WTC11 (cell line): ENCODE measurements around the gene SYS1. TPM values are rescaled to one million over a fixed set of nuclear protein-coding genes. Genes with fewer than 3 reads are reported as not detected.

Experiments used
- ATAC-seq: fragments of 200-7000 bp; cut with Tn5 transposase; 2 replicates; pipeline ENCODE4 v1.10.0; 2021; ENCODE audit warnings: mild to moderate bottlenecking, moderate library complexity
- CTCF ChIA-PET: fragments of 300-600 bp; sonication (Branson Sonifier 250); formaldehyde crosslinking; loops from one replicate; lab custom pipeline; 2021; ENCODE audit warnings: antibody characterized with exemption; lab: Charles Lee
- POLR2A ChIA-PET: fragments of 350-600 bp; sonication (Branson Sonifier 250); formaldehyde crosslinking; loops from one replicate; lab custom pipeline; 2021; ENCODE audit warnings: antibody characterized with exemption; lab: Charles Lee
- DNase-seq: peaks from one replicate; pipeline ENCODE4 v3.0.0; 2021; ENCODE audit warnings: low spot score
- H3K27ac Mint-ChIP-seq: 2 replicates; pipeline ENCODE4 v1.8.0; 2021; ENCODE audit warnings: mixed read lengths
- H3K27me3 Mint-ChIP-seq: 2 replicates; pipeline ENCODE4 v1.8.0; 2021; ENCODE audit warnings: low read depth, mild to moderate bottlenecking, moderate library complexity, mixed read lengths
- H3K36me3 Mint-ChIP-seq: 2 replicates; pipeline ENCODE4 v1.8.0; 2021; ENCODE audit warnings: mixed read lengths
- H3K4me1 Mint-ChIP-seq: 2 replicates; pipeline ENCODE4 v1.8.0; 2022; ENCODE audit warnings: mixed read lengths
- H3K4me3 Mint-ChIP-seq: 2 replicates; pipeline ENCODE4 v1.8.0; 2021; ENCODE audit warnings: mild to moderate bottlenecking, moderate library complexity, mixed read lengths
- H3K9me3 Mint-ChIP-seq: 2 replicates; pipeline ENCODE4 v1.8.0; 2021; ENCODE audit warnings: mixed read lengths
- ELF4 ChIP-seq: sonication (generic); formaldehyde crosslinking; IDR thresholded peaks from 2 replicates; pipeline ENCODE4 v1.8.1; 2022; ENCODE audit warnings: low read depth, mild to moderate bottlenecking, moderate library complexity, missing genetic modification reagents
- EMX1 ChIP-seq: fragments of 250-450 bp; sonication (Bioruptor Pico); IDR thresholded peaks from 2 replicates; pipeline ENCODE4 v1.8.0; 2021; ENCODE audit warnings: mild to moderate bottlenecking
- FOXP1 ChIP-seq: sonication (generic); formaldehyde crosslinking; IDR thresholded peaks from 2 replicates; pipeline ENCODE4 v1.8.0; 2022; ENCODE audit warnings: missing genetic modification reagents, mild to moderate bottlenecking, moderate library complexity, borderline replicate concordance
- GABPB1 ChIP-seq: sonication (generic); formaldehyde crosslinking; IDR thresholded peaks from 2 replicates; pipeline ENCODE4 v1.8.1; 2023; ENCODE audit warnings: mild to moderate bottlenecking, missing genetic modification reagents
- GTF2I ChIP-seq: fragments of 250-450 bp; sonication (Bioruptor Pico); conservative IDR thresholded peaks from 2 replicates; pipeline ENCODE4 v1.4.0; 2021; ENCODE audit warnings: mild to moderate bottlenecking
- NFATC4 ChIP-seq: fragments of 250-450 bp; sonication (Bioruptor Pico); IDR thresholded peaks from 2 replicates; pipeline ENCODE4 v1.9.0; 2021; ENCODE audit warnings: mild to moderate bottlenecking
- NR2C2 ChIP-seq: sonication (generic); formaldehyde crosslinking; IDR thresholded peaks from 2 replicates; pipeline ENCODE4 v1.8.0; 2022; ENCODE audit warnings: mild to moderate bottlenecking, missing genetic modification reagents
- NR3C1 ChIP-seq: sonication (generic); formaldehyde crosslinking; conservative IDR thresholded peaks from 2 replicates; pipeline ENCODE4 v1.8.1; 2023; ENCODE audit warnings: low read depth, mild to moderate bottlenecking, missing genetic modification reagents
- OVOL2 ChIP-seq: fragments of 250-450 bp; sonication (Bioruptor Pico); IDR thresholded peaks from 2 replicates; pipeline ENCODE4 v1.9.0; 2021; ENCODE audit warnings: mild to moderate bottlenecking, borderline replicate concordance
- PRRX2 ChIP-seq: fragments of 250-450 bp; sonication (Bioruptor Pico); IDR thresholded peaks from 2 replicates; pipeline ENCODE4 v1.8.0; 2021; ENCODE audit warnings: mild to moderate bottlenecking
- TP53 ChIP-seq: sonication (generic); formaldehyde crosslinking; IDR thresholded peaks from 2 replicates; pipeline ENCODE4 v1.8.1; 2023; ENCODE audit warnings: mild to moderate bottlenecking, missing genetic modification reagents
- ZNF263 ChIP-seq: sonication (generic); formaldehyde crosslinking; IDR thresholded peaks from 2 replicates; pipeline ENCODE4 v1.8.1; 2022; ENCODE audit warnings: low read depth, mild to moderate bottlenecking, moderate library complexity, missing genetic modification reagents
- total RNA-seq: library from RNA; stranded (reverse); gene quantifications from 3 replicates; pipeline ENCODE4 v1.2.3, GENCODE V29; 2021
- TF ChIP-seq, protein P1 (sequence below): sonication (generic); formaldehyde crosslinking; IDR thresholded peaks from 2 replicates; pipeline ENCODE4 v1.8.1; 2022; ENCODE audit warnings: mild to moderate bottlenecking, moderate library complexity, missing genetic modification reagents
- TF ChIP-seq, protein P2 (sequence below): sonication (generic); formaldehyde crosslinking; IDR thresholded peaks from 2 replicates; pipeline ENCODE4 v1.8.0; 2023; ENCODE audit warnings: missing genetic modification reagents, mild to moderate bottlenecking, borderline replicate concordance
- TF ChIP-seq, protein P3 (sequence below): sonication (generic); formaldehyde crosslinking; IDR thresholded peaks from 2 replicates; pipeline ENCODE4 v1.8.0; 2022; ENCODE audit warnings: mild to moderate bottlenecking, missing genetic modification reagents
- TF ChIP-seq, protein P4 (sequence below): sonication (generic); formaldehyde crosslinking; IDR thresholded peaks from 2 replicates; pipeline ENCODE4 v1.8.0; 2022; ENCODE audit warnings: mild to moderate bottlenecking, missing genetic modification reagents
- TF ChIP-seq, protein P5 (sequence below): sonication (generic); formaldehyde crosslinking; IDR thresholded peaks from 2 replicates; pipeline ENCODE4 v1.8.0; 2022; ENCODE audit warnings: mild to moderate bottlenecking, missing genetic modification reagents
- TF ChIP-seq, protein P6 (sequence below): sonication (generic); formaldehyde crosslinking; IDR thresholded peaks from 2 replicates; pipeline ENCODE4 v1.8.1; 2023; ENCODE audit warnings: mild to moderate bottlenecking, moderate library complexity, missing genetic modification reagents

Gene SYS1
- total RNA-seq, 1 experiment from 2014 or later = 16.4 TPM

DNA sequence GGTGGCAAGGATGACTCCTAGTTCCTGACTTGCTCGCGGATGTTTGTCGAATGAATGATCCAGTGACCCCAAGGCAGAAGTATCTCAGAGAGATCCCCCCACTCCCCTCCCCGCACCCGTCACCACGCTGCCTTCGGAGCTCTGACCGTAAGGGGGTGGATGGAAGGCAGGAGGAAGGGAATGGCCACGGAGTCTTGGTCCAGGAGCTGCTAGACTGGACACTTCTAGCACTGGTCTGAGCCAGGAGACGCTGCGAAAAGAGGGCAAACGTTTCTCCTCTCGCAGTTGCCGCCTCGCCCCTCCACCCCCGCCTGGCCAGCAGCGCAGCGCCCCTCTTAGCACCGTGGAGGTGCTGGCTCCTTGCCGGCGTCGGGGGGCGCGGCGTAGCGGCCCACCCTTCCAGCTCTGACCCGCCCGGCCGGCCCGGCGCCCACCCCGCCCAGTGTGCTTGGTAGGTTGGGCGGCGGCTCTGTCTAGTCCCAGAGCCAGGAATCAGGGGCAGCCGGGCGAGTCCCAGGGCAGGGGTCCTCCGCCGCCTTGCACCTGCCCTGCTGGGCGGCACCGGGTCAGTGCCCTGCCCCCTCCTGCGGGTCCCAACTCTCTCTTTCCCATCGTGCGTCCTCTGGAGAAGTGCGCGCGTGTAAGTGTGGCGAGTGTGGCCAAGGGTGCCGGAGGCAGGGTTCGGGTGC, 42.8 kb downstream of the SYS1 start:
- Mint-ChIP-seq H3K4me1 (peaks cover 12% of the 10 kb centered on the region), H3K9me3 (peaks cover 20% of the 10 kb centered on the region), H3K36me3 (peaks cover 24% of the 10 kb centered on the region), H3K4me3 (peak overlapping the region; percentile 78), H3K27me3 (peaks cover 29% of the 10 kb centered on the region), H3K27ac (no peak overlapping the region)
- ChIA-PET CTCF (interaction anchor here (1.2 to 3.5 kb wide), 8 partner anchors 10 to 112 kb away, joined by 4 to 56 read pairs (median 9); partner anchors contain the start of genes PIGT and SYS1), POLR2A (interaction anchor here (1.0 to 2.2 kb wide), 4 partner anchors 29 to 47 kb away, joined by 3 to 9 read pairs (median 4); partner anchors contain the start of gene SYS1)
- DNase-seq = peak; percentile 47
- peak; percentile 65 for ATAC-seq
- TF ChIP-seq, protein P1, sequence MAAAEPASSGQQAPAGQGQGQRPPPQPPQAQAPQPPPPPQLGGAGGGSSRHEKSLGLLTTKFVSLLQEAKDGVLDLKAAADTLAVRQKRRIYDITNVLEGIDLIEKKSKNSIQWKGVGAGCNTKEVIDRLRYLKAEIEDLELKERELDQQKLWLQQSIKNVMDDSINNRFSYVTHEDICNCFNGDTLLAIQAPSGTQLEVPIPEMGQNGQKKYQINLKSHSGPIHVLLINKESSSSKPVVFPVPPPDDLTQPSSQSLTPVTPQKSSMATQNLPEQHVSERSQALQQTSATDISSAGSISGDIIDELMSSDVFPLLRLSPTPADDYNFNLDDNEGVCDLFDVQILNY (CRISPR knock-in tag) = 0 out of 2 replicates have a peak, but pooled peaks have one; percentile 19
- TF ChIP-seq, protein P2, sequence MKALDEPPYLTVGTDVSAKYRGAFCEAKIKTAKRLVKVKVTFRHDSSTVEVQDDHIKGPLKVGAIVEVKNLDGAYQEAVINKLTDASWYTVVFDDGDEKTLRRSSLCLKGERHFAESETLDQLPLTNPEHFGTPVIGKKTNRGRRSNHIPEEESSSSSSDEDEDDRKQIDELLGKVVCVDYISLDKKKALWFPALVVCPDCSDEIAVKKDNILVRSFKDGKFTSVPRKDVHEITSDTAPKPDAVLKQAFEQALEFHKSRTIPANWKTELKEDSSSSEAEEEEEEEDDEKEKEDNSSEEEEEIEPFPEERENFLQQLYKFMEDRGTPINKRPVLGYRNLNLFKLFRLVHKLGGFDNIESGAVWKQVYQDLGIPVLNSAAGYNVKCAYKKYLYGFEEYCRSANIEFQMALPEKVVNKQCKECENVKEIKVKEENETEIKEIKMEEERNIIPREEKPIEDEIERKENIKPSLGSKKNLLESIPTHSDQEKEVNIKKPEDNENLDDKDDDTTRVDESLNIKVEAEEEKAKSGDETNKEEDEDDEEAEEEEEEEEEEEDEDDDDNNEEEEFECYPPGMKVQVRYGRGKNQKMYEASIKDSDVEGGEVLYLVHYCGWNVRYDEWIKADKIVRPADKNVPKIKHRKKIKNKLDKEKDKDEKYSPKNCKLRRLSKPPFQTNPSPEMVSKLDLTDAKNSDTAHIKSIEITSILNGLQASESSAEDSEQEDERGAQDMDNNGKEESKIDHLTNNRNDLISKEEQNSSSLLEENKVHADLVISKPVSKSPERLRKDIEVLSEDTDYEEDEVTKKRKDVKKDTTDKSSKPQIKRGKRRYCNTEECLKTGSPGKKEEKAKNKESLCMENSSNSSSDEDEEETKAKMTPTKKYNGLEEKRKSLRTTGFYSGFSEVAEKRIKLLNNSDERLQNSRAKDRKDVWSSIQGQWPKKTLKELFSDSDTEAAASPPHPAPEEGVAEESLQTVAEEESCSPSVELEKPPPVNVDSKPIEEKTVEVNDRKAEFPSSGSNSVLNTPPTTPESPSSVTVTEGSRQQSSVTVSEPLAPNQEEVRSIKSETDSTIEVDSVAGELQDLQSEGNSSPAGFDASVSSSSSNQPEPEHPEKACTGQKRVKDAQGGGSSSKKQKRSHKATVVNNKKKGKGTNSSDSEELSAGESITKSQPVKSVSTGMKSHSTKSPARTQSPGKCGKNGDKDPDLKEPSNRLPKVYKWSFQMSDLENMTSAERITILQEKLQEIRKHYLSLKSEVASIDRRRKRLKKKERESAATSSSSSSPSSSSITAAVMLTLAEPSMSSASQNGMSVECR (CRISPR knock-in tag) = 0 out of 2 replicates have a peak, but pooled peaks have one; percentile 45
- TF ChIP-seq, protein P3, sequence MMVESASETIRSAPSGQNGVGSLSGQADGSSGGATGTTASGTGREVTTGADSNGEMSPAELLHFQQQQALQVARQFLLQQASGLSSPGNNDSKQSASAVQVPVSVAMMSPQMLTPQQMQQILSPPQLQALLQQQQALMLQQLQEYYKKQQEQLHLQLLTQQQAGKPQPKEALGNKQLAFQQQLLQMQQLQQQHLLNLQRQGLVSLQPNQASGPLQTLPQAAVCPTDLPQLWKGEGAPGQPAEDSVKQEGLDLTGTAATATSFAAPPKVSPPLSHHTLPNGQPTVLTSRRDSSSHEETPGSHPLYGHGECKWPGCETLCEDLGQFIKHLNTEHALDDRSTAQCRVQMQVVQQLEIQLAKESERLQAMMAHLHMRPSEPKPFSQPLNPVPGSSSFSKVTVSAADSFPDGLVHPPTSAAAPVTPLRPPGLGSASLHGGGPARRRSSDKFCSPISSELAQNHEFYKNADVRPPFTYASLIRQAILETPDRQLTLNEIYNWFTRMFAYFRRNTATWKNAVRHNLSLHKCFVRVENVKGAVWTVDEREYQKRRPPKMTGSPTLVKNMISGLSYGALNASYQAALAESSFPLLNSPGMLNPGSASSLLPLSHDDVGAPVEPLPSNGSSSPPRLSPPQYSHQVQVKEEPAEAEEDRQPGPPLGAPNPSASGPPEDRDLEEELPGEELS (CRISPR knock-in tag) = 0 out of 2 replicates have a peak, but pooled peaks have one; percentile 37
- TF ChIP-seq, protein P4, sequence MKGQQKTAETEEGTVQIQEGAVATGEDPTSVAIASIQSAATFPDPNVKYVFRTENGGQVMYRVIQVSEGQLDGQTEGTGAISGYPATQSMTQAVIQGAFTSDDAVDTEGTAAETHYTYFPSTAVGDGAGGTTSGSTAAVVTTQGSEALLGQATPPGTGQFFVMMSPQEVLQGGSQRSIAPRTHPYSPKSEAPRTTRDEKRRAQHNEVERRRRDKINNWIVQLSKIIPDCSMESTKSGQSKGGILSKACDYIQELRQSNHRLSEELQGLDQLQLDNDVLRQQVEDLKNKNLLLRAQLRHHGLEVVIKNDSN (CRISPR knock-in tag) = peak; percentile 56; the same call in 1 of the 2 replicates
- TF ChIP-seq FOXP1 (CRISPR knock-in tag) (0 out of 2 replicates have a peak, but pooled peaks have one; percentile 15), NR3C1 (CRISPR knock-in tag) (no peak), OVOL2 (CRISPR knock-in tag) (no peak), ZNF263 (CRISPR knock-in tag) (no peak)

DNA sequence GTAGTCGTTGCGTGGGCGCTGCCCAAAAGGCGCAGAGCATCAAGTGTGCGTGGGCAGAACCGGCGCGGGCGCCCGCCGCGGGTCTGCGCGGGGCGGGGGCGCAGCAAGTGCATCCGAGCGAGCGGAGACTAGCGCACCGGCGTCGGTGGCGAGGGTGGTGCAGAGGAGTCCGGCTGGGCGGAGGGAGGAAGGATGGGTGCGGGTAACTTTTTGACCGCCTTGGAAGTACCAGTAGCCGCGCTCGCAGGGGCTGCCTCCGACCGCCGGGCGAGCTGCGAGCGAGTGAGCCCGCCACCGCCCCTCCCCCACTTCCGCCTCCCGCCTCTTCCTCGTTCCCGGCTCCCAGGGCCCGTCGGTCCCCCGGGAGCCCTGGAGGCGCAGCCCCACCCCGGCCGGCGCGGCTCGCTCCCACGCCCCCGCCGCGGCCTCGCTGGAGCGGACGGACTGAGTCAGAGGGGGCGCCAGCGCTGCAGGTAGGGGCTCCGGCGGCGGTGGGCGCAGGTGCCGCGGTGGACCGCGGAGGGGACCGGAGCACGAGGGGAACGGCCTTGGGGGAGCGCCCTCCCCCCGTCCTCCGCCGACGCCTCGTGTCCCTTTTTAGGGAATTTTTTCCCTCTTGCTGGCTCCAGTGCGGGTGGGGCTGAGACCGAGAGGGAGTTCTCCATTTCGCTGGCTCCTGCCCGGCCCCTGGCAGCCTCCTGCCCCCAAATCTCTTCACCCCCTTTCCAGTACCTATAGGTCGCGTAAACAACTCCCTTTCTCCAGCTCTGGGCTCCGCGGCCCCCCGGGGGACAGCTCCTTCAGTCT, 43.5 kb downstream of the SYS1 start:
- ATAC-seq = peak; percentile 50
- peaks cover 13% of the 10 kb centered on the region for H3K9me3 Mint-ChIP-seq
- peak; percentile 76 for DNase-seq
- peak overlapping the region; percentile 86; the same call in 1 of the 2 replicates for H3K27ac Mint-ChIP-seq
- peak overlapping the region; percentile 84 for H3K4me3 Mint-ChIP-seq
- CTCF ChIA-PET = interaction anchor here (0.9 to 3.5 kb wide), 16 partner anchors 9 to 113 kb away, joined by 4 to 56 read pairs (median 7); partner anchors contain the start of genes MATN4, PIGT and SYS1
- peaks cover 12% of the 10 kb centered on the region for H3K4me1 Mint-ChIP-seq
- POLR2A ChIA-PET = interaction anchor here (0.9 to 2.2 kb wide), 6 partner anchors 29 to 72 kb away, joined by 3 to 10 read pairs (median 6); partner anchors contain the start of gene SYS1
- H3K36me3 Mint-ChIP-seq = peaks cover 21% of the 10 kb centered on the region
- H3K27me3 Mint-ChIP-seq = peaks cover 29% of the 10 kb centered on the region
- TF ChIP-seq, protein P5, sequence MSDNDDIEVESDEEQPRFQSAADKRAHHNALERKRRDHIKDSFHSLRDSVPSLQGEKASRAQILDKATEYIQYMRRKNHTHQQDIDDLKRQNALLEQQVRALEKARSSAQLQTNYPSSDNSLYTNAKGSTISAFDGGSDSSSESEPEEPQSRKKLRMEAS (CRISPR knock-in tag) = 0 out of 2 replicates have a peak, but pooled peaks have one; percentile 1
- TF ChIP-seq TP53 (peak; percentile 59; the same call in 1 of the 2 replicates), GTF2I (CRISPR knock-in tag) (no peak), ELF4 (peak; percentile 71; the same call in 1 of the 2 replicates), GABPB1 (CRISPR knock-in tag) (peak; percentile 30; the same call in 1 of the 2 replicates), EMX1 (CRISPR knock-in tag) (no peak), ZNF263 (CRISPR knock-in tag) (0 out of 2 replicates have a peak, but pooled peaks have one; percentile 40), NR2C2 (no peak), PRRX2 (CRISPR knock-in tag) (no peak), NFATC4 (CRISPR knock-in tag) (no peak)
- TF ChIP-seq, protein P6, sequence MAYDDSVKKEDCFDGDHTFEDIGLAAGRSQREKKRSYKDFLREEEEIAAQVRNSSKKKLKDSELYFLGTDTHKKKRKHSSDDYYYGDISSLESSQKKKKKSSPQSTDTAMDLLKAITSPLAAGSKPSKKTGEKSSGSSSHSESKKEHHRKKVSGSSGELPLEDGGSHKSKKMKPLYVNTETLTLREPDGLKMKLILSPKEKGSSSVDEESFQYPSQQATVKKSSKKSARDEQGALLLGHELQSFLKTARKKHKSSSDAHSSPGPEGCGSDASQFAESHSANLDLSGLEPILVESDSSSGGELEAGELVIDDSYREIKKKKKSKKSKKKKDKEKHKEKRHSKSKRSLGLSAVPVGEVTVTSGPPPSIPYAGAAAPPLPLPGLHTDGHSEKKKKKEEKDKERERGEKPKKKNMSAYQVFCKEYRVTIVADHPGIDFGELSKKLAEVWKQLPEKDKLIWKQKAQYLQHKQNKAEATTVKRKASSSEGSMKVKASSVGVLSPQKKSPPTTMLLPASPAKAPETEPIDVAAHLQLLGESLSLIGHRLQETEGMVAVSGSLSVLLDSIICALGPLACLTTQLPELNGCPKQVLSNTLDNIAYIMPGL = peak; percentile 54; the same call in 1 of the 2 replicates
- TF ChIP-seq, protein P3 (CRISPR knock-in tag) = 0 out of 2 replicates have a peak, but pooled peaks have one; percentile 24
